OCI-LY3 (cell line): ENCODE measurements around the gene FZD4.

Experiments
- EZH2phosphoT487 ChIP-seq: fragments of 200-600 bp; shearing (Covaris generic); IDR thresholded peaks from 2 replicates; pipeline ENCODE4 v1.6.1; 2018; ENCODE audit warnings: antibody characterized with exemption, mixed run types, low read depth
- TF ChIP-seq, protein P1 (sequence below): fragments of 200-600, 300-600 bp; sonication (generic); IDR thresholded peaks from 2 replicates; pipeline ENCODE4 v1.5.1; 2014; ENCODE audit warnings: antibody characterized with exemption, low read length, low read depth

DNA sequence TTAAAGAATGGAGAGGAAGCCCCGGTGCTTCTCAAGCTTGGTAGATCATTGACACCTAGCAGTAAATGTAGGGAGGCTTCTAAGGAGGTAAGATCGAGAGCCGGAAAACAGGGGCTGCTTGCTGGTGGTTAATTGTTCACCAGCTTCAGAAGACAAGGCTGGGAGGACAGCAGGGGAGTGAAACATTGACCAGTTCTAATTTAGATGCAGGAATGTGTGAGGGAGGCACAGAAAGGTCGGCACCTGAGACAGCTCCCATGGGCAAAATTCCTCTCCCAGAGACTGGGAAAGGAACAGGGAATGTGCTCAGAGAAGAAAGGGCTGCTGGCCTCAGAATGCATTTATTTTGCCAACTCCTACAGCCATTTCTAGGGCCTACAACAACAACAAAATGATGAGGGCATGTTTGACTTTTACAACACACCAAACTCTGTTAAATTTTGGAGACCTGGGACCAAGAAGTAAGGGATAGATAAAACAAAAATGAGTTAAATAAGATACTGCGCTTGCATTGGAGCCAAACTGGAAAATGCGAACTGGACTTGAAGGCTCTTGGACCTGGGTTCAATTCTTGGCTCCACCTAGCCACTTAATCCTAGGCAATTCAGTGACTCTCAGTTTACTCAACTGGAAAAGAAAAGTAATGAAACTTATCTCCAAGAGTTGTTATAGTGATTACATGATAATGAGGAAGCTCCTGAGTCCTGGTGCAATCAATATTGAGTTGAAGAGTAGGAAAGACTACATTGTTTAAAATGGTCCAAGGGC lies 31.0 kb downstream of the FZD4 start:
- TF ChIP-seq, protein P1, sequence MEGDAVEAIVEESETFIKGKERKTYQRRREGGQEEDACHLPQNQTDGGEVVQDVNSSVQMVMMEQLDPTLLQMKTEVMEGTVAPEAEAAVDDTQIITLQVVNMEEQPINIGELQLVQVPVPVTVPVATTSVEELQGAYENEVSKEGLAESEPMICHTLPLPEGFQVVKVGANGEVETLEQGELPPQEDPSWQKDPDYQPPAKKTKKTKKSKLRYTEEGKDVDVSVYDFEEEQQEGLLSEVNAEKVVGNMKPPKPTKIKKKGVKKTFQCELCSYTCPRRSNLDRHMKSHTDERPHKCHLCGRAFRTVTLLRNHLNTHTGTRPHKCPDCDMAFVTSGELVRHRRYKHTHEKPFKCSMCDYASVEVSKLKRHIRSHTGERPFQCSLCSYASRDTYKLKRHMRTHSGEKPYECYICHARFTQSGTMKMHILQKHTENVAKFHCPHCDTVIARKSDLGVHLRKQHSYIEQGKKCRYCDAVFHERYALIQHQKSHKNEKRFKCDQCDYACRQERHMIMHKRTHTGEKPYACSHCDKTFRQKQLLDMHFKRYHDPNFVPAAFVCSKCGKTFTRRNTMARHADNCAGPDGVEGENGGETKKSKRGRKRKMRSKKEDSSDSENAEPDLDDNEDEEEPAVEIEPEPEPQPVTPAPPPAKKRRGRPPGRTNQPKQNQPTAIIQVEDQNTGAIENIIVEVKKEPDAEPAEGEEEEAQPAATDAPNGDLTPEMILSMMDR: no peak
- TF ChIP-seq EZH2phosphoT487: no peak
